K562 (cell line): ENCODE measurements around the gene RAVER2. TPM values are rescaled to one million over a fixed set of nuclear protein-coding genes. Genes with fewer than 3 reads are reported as not detected.

Source experiments
- CCNT2 ChIP-seq: IDR thresholded peaks from 2 replicates; pipeline ENCODE4 v1.6.1; 2011; ENCODE audit warnings: borderline replicate concordance, low read depth, mild to moderate bottlenecking, moderate library complexity, mixed read lengths, low read length; ENCODE audit not compliant: insufficient read length; ENCODE audit errors: extremely low read depth
- CTBP1 ChIP-seq: fragments of 450-650 bp; IDR thresholded peaks from 2 replicates; pipeline ENCODE4 v1.6.1; 2016; ENCODE audit warnings: borderline replicate concordance
- E2F3 ChIP-seq: fragments of 250-450 bp; sonication (Bioruptor Pico); IDR thresholded peaks from 2 replicates; pipeline ENCODE4 v1.4.0; 2020; ENCODE audit warnings: mild to moderate bottlenecking
- FOXM1 ChIP-seq, 2 experiments: fragments of 450-650 bp in 1 of 2; sonication (generic) in 1 of 2; formaldehyde crosslinking in 1 of 2; IDR thresholded peaks; 2 replicates each; pipeline versions ENCODE4 v1.6.1 to v1.9.0; 2017 to 2022; ENCODE audit warnings: low read depth in 2 of 2, mild to moderate bottlenecking in 2 of 2, missing genetic modification reagents in 1 of 2, moderate library complexity in 1 of 2
- MAZ ChIP-seq, 2 experiments: fragments of 450-650 bp in 1 of 2; sonication (generic) in 1 of 2; formaldehyde crosslinking; IDR thresholded peaks in 1 of 2; conservative IDR thresholded peaks in 1 of 2; 2 replicates each; pipeline versions ENCODE4 v1.4.0 to v1.5.0; 2020; ENCODE audit warnings: mild to moderate bottlenecking in 1 of 2, missing genetic modification reagents in 1 of 2
- MTA3 ChIP-seq: fragments of 450-650 bp; formaldehyde crosslinking; IDR thresholded peaks from 2 replicates; pipeline ENCODE4 v1.6.1; 2017; ENCODE audit warnings: mild to moderate bottlenecking, borderline replicate concordance
- NCOR1 ChIP-seq: fragments of 450-650 bp; IDR thresholded peaks from 2 replicates; pipeline ENCODE4 v1.6.1; 2016; ENCODE audit warnings: mild to moderate bottlenecking, moderate library complexity
- RB1 ChIP-seq: fragments of 450-650 bp; IDR thresholded peaks from 2 replicates; pipeline ENCODE4 v1.6.1; 2017; ENCODE audit warnings: low read depth, mild to moderate bottlenecking
- SMAD3 ChIP-seq: fragments of 450-650 bp; formaldehyde crosslinking; conservative IDR thresholded peaks from 2 replicates; pipeline ENCODE4 v1.4.0; 2020; ENCODE audit warnings: mild to moderate bottlenecking
- SMC3 ChIP-seq: conservative IDR thresholded peaks from 2 replicates; pipeline ENCODE4 v1.6.1; 2011; ENCODE audit warnings: low read depth, low read length, improper control_type of control experiment; ENCODE audit not compliant: insufficient read depth
- TOE1 ChIP-seq, 2 experiments: fragments of 450-650 bp in 1 of 2; sonication (generic) in 1 of 2; formaldehyde crosslinking in 1 of 2; IDR thresholded peaks; 2 replicates each; pipeline versions ENCODE4 v1.7.1 to v1.8.0; 2016 to 2022; ENCODE audit warnings: borderline replicate concordance in 2 of 2, mild to moderate bottlenecking in 2 of 2, antibody characterized with exemption in 1 of 2, inconsistent platforms in 1 of 2, low read depth in 1 of 2, missing genetic modification reagents in 1 of 2, moderate library complexity in 1 of 2
- YY1 ChIP-seq, 3 experiments: IDR thresholded peaks; 2 replicates each; pipeline ENCODE4 v1.6.1; 2011; ENCODE audit warnings: low read length in 2 of 3, mild to moderate bottlenecking in 2 of 3, moderate library complexity in 2 of 3, borderline replicate concordance in 1 of 3, control low read depth in 1 of 3, low read depth in 1 of 3; ENCODE audit not compliant: insufficient read depth in 3 of 3, insufficient replicate concordance in 2 of 3, control insufficient read depth in 1 of 3, insufficient read length in 1 of 3; ENCODE audit errors: extremely low read depth in 1 of 3
- ZBED1 ChIP-seq: IDR thresholded peaks from 2 replicates; pipeline ENCODE4 v1.6.1; 2014
- ZBTB17 ChIP-seq: fragments of 450-650 bp; formaldehyde crosslinking; IDR thresholded peaks from 2 replicates; pipeline ENCODE4 v1.4.0; 2020; ENCODE audit warnings: mild to moderate bottlenecking
- ZBTB7A ChIP-seq: IDR thresholded peaks from 2 replicates; pipeline ENCODE4 v1.6.1; 2011; ENCODE audit warnings: low read depth, mild to moderate bottlenecking, low read length, moderate library complexity, borderline replicate concordance; ENCODE audit not compliant: control insufficient read depth
- ZNF224 ChIP-seq: sonication (generic); formaldehyde crosslinking; IDR thresholded peaks from 2 replicates; pipeline ENCODE4 v1.8.0; 2022; ENCODE audit warnings: mild to moderate bottlenecking, missing genetic modification reagents
- polyA plus RNA-seq, 8 experiments: library from polyadenylated mRNA; depleted of rRNA in 4 of 8; stranded (reverse) in 5 of 8; unstranded in 3 of 8; fragments of >200 nt; fragmentation: Nextera tagmentation in 2 of 8; fragmentation: Illumina TruSeq in 1 of 8; extraction: Ambion mirVana in 2 of 8; extraction: Trizol in 1 of 8; gene quantifications; 2 replicates each; pipeline versions ENCODE4 v1.2.1 to v1.2.3, GENCODE V29; 2011 to 2014; ENCODE audit warnings: inconsistent platforms in 1 of 8, missing spikeins in 1 of 8
- total RNA-seq, 7 experiments: library from RNA; depleted of rRNA in 6 of 7; stranded (reverse); fragments of >200 nt in 6 of 7; fragmentation: Illumina TruSeq in 2 of 7; extraction: Trizol in 2 of 7; gene quantifications; 2 replicates each; pipeline versions ENCODE4 v1.2.1 to v1.2.3, GENCODE V29; 2011 to 2021; ENCODE audit warnings: low replicate concordance in 1 of 7
- TF ChIP-seq, protein P1 (sequence below), 2 experiments: IDR thresholded peaks; 2 replicates each; pipeline ENCODE4 v1.6.1; 2012; ENCODE audit warnings: improper control_type of control experiment in 2 of 2, low read depth in 2 of 2, low read length in 2 of 2, borderline replicate concordance in 1 of 2
- TF ChIP-seq, protein P2 (sequence below): fragments of 250-450 bp; sonication (Bioruptor Pico); IDR thresholded peaks from 2 replicates; pipeline ENCODE4 v1.5.1; 2021; ENCODE audit warnings: mild to moderate bottlenecking
- TF ChIP-seq, protein P3 (sequence below): sonication (generic); formaldehyde crosslinking; IDR thresholded peaks from 2 replicates; pipeline ENCODE4 v1.8.1; 2023; ENCODE audit warnings: mild to moderate bottlenecking, missing genetic modification reagents

RAVER2 gene
- total and polyA plus RNA-seq, 9 of the 15 experiments (the other 6 are each of a cell fraction or from before 2014, with no cell fraction given), result 1.8 to 6.1 (median 4.4) TPM

DNA sequence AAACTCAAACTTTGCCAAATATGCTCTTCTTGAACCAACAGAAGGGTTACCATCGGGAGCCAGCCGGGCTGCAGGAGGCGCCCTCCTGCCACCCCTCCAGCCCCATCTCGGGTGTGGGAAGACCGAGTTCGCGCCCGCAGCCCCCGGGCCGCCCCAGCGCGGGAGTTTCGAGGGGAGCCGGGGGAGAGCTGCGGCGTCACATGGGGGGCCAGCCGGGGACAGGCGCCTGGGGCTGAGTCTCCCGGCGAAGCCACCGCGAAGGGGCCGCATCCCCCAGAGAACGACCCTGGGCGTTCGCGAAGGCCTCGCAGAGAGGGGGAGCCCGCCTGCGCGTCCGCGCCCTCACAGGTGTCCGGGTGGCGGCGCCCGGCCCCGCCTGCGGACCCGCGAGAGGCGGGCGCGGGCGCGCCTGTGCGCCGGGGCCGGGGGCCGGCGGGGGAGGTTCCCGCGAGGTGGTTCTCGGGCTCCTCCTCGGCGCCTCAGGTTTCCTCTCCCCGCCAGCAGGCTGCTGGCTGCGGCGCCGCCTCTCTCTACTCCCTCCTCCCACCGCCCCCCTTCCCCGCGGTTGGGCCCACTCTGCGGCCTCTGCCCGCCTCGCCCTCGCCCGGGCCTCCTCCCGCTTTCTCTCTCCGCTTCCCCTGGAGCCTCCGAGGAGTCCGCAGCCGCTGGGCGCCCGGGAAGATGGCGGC lies at the start of gene RAVER2 (continued):
- TF ChIP-seq, protein P1, sequence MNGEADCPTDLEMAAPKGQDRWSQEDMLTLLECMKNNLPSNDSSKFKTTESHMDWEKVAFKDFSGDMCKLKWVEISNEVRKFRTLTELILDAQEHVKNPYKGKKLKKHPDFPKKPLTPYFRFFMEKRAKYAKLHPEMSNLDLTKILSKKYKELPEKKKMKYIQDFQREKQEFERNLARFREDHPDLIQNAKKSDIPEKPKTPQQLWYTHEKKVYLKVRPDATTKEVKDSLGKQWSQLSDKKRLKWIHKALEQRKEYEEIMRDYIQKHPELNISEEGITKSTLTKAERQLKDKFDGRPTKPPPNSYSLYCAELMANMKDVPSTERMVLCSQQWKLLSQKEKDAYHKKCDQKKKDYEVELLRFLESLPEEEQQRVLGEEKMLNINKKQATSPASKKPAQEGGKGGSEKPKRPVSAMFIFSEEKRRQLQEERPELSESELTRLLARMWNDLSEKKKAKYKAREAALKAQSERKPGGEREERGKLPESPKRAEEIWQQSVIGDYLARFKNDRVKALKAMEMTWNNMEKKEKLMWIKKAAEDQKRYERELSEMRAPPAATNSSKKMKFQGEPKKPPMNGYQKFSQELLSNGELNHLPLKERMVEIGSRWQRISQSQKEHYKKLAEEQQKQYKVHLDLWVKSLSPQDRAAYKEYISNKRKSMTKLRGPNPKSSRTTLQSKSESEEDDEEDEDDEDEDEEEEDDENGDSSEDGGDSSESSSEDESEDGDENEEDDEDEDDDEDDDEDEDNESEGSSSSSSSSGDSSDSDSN (IDR thresholded peaks at IDR 0.05; ENCODE audit: borderline replicate concordance in 1 of 2, low read depth in 2 of 2, low read length in 2 of 2), result peak in 1 of 2 experiments; percentile 31; a peak in 1 of 4 replicates
- TF ChIP-seq MTA3, result peak; percentile 71; the same call in 1 of the 2 replicates
- peak in 2 of 3 experiments; percentile 26 to 72 for TF ChIP-seq YY1 (IDR thresholded peaks at IDR 0.05; ENCODE audit: borderline replicate concordance in 1 of 3, control insufficient read depth in 1 of 3, extremely low read depth in 1 of 3, insufficient read depth in 3 of 3, insufficient read length in 1 of 3, insufficient replicate concordance in 2 of 3, low read depth in 1 of 3, low read length in 2 of 3)
- TF ChIP-seq SMAD3, result no peak
- 0 out of 2 replicates have a peak, but pooled peaks have one; percentile 18 for TF ChIP-seq SMC3
- peak; percentile 62; the same call in 1 of the 2 replicates for TF ChIP-seq TOE1 (IDR thresholded peaks at IDR 0.05; ENCODE audit: borderline replicate concordance)
- TF ChIP-seq TOE1 (CRISPR knock-in tag; IDR thresholded peaks at IDR 0.05; ENCODE audit: borderline replicate concordance, low read depth), result no peak
- TF ChIP-seq, protein P2, sequence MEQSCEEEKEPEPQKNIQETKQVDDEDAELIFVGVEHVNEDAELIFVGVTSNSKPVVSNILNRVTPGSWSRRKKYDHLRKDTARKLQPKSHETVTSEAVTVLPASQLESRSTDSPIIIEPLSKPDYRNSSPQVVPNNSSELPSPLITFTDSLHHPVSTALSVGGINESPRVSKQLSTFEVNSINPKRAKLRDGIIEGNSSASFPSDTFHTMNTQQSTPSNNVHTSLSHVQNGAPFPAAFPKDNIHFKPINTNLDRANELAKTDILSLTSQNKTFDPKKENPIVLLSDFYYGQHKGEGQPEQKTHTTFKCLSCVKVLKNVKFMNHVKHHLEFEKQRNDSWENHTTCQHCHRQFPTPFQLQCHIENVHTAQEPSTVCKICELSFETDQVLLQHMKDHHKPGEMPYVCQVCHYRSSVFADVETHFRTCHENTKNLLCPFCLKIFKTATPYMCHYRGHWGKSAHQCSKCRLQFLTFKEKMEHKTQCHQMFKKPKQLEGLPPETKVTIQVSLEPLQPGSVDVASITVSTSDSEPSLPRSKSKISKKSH (CRISPR knock-in tag), result no peak
- TF ChIP-seq RB1, result peak; percentile 78; the same call in 1 of the 2 replicates
- peak; percentile 74 for TF ChIP-seq CCNT2
- peak; percentile 78 for TF ChIP-seq CTBP1
- peak; percentile 83 for TF ChIP-seq E2F3 (CRISPR knock-in tag)
- no peak for TF ChIP-seq ZNF224 (CRISPR knock-in tag)
- TF ChIP-seq NCOR1, result no peak
- TF ChIP-seq, protein P3, sequence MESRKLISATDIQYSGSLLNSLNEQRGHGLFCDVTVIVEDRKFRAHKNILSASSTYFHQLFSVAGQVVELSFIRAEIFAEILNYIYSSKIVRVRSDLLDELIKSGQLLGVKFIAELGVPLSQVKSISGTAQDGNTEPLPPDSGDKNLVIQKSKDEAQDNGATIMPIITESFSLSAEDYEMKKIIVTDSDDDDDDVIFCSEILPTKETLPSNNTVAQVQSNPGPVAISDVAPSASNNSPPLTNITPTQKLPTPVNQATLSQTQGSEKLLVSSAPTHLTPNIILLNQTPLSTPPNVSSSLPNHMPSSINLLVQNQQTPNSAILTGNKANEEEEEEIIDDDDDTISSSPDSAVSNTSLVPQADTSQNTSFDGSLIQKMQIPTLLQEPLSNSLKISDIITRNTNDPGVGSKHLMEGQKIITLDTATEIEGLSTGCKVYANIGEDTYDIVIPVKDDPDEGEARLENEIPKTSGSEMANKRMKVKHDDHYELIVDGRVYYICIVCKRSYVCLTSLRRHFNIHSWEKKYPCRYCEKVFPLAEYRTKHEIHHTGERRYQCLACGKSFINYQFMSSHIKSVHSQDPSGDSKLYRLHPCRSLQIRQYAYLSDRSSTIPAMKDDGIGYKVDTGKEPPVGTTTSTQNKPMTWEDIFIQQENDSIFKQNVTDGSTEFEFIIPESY, result peak; percentile 17; the same call in 1 of the 2 replicates
- TF ChIP-seq ZBTB7A, result peak; percentile 42; the same call in 1 of the 2 replicates
- TF ChIP-seq ZBTB17 (CRISPR knock-in tag), result peak; percentile 20; the same call in 1 of the 2 replicates
- no peak for TF ChIP-seq ZBED1
- peak; percentile 87 to 89 for TF ChIP-seq MAZ (CRISPR knock-in tag; conservative IDR thresholded peaks at IDR 0.05 in 1 of 2, IDR thresholded peaks at IDR 0.05 in 1 of 2)
- TF ChIP-seq FOXM1 (IDR thresholded peaks at IDR 0.05; ENCODE audit: low read depth), result no peak
- TF ChIP-seq FOXM1 (CRISPR knock-in tag; IDR thresholded peaks at IDR 0.05; ENCODE audit: low read depth), result no peak
- TF ChIP-seq, all 486 proteins: peak for 58
